GM12878 (cell line): Measurements from ENCODE around the gene PDZD7. TPM values are rescaled to one million over a fixed set of nuclear protein-coding genes. Genes with fewer than 3 reads are reported as not detected.

Source experiments
- ATAC-seq: fragments of 200-7000 bp; cut with Tn5 transposase; 3 replicates; pipeline ENCODE4 v1.9.1; 2020; ENCODE audit warnings: mild to moderate bottlenecking, moderate library complexity
- BruUV-seq: library from RNA; stranded (reverse); fragments of 400-500 nt; replicated peaks from 2 replicates; lab custom pipeline; 2021; lab: Mats Ljungman, UMichigan
- CTCF ChIA-PET: fragments of 300-600 bp; sonication (Branson Sonifier 250); formaldehyde crosslinking; extraction: SDS; loops from one replicate; lab custom pipeline; 2021; ENCODE audit warnings: inconsistent platforms; lab: Yijun Ruan, JAX
- POLR2A ChIA-PET: fragments of 350-600 bp; formaldehyde crosslinking; extraction: SDS; loops from one replicate; lab custom pipeline; 2021; ENCODE audit warnings: inconsistent platforms; lab: Charles Lee
- RAD21 ChIA-PET: fragments of 300-600 bp; sonication (Branson Sonifier 250); formaldehyde crosslinking; loops from one replicate; lab custom pipeline; 2023; ENCODE audit warnings: antibody characterized with exemption; ENCODE audit not compliant: unreplicated experiment; lab: Charles Lee
- SMC1A ChIA-PET: fragments of 300-600 bp; sonication (Branson Sonifier 250); formaldehyde crosslinking; loops from one replicate; lab custom pipeline; 2023; ENCODE audit not compliant: unreplicated experiment, uncharacterized antibody; lab: Charles Lee
- DNase-seq: peaks from one replicate; pipeline ENCODE4 v3.0.0-alpha.2; 2011; ENCODE audit warnings: low read depth, low spot score
- FAIRE-seq: peaks from 3 replicates; lab custom pipeline; 2011; peaks lifted over from hg19 to GRCh38; lab: Jason Lieb, UNC
- H2AFZ ChIP-seq: 2 replicates; pipeline ENCODE4 v1.6.0; 2011; ENCODE audit warnings: low read depth, low read length, control low read depth; ENCODE audit not compliant: control insufficient read depth
- H3K27ac ChIP-seq: 2 replicates; pipeline ENCODE4 v1.5.1; 2011; ENCODE audit warnings: control low read depth; ENCODE audit not compliant: control insufficient read depth, insufficient read depth
- H3K27me3 ChIP-seq, 2 experiments: replicated peaks in 1 of 2; 2 replicates each; pipeline versions ENCODE4 v1.6.0 to v1.6.1; 2011; ENCODE audit warnings: low read length in 1 of 2; ENCODE audit not compliant: control insufficient read depth in 2 of 2, insufficient read depth in 2 of 2
- H3K36me3 ChIP-seq, 2 experiments: 2 replicates each; pipeline ENCODE4 v1.5.1; 2011; ENCODE audit warnings: low read length in 1 of 2; ENCODE audit not compliant: control insufficient read depth in 2 of 2, insufficient read depth in 2 of 2
- H3K4me1 ChIP-seq: 2 replicates; pipeline ENCODE4 v1.6.1; 2011; ENCODE audit warnings: mild to moderate bottlenecking, low read length, moderate library complexity, mixed read lengths; ENCODE audit not compliant: control insufficient read depth, insufficient read depth
- H3K4me2 ChIP-seq: 2 replicates; pipeline ENCODE4 v1.6.0; 2011; ENCODE audit warnings: control low read depth; ENCODE audit not compliant: control insufficient read depth, insufficient read depth
- H3K4me3 ChIP-seq: fragments of 200-600 bp; sonication (generic); 2 replicates; pipeline ENCODE4 v1.5.1; 2016
- H3K79me2 ChIP-seq: 2 replicates; pipeline ENCODE4 v1.6.0; 2011; ENCODE audit warnings: low read length; ENCODE audit not compliant: control insufficient read depth, insufficient read depth
- H3K9ac ChIP-seq: 2 replicates; pipeline ENCODE4 v1.8.0; 2011; ENCODE audit warnings: low read length, control low read depth, mixed read lengths; ENCODE audit not compliant: control insufficient read depth, insufficient read depth
- H3K9me3 ChIP-seq: replicated peaks from 3 replicates; pipeline ENCODE4 v1.5.1; 2011; ENCODE audit warnings: mild to moderate bottlenecking, low read length; ENCODE audit not compliant: control insufficient read depth, insufficient read depth
- H4K20me1 ChIP-seq: 2 replicates; pipeline ENCODE4 v1.6.0; 2011; ENCODE audit not compliant: control insufficient read depth, insufficient read depth
- WGBS: methylation state at CpG from one replicate; pipeline ENCODE4 v1.1.6; 2016; ENCODE audit warnings: low lambda C conversion rate; ENCODE audit not compliant: insufficient replicate concordance, insufficient coverage; ENCODE audit errors: missing lambda C conversion rate; 5-methylcytosine and 5-hydroxymethylcytosine counted together
- in situ Hi-C: fragments of 300-500 bp; cut with MboI; formaldehyde crosslinking; loops from 9 replicates; pipeline ENCODE4 v1.14.3; 2018; ENCODE audit warnings: mixed read lengths
- intact Hi-C: fragments of 100-400 bp; cut with micrococcal nuclease; formaldehyde crosslinking; loops from one replicate; pipeline ENCODE4 v1.14.2; 2022; ENCODE audit not compliant: unreplicated experiment
- polyA plus RNA-seq, 11 experiments: library from polyadenylated mRNA; depleted of rRNA in 4 of 11; unstranded in 6 of 11; stranded (reverse) in 5 of 11; fragments of >200 nt; fragmentation: Nextera tagmentation in 4 of 11; fragmentation: Illumina TruSeq in 1 of 11; extraction: Ambion mirVana in 4 of 11; extraction: Trizol in 1 of 11; gene quantifications; 1 replicate in 1 of 11; 2 replicates in 10 of 11; pipeline versions ENCODE4 v1.2.1 to v1.2.3, GENCODE V29; 2011 to 2016; ENCODE audit warnings: inconsistent platforms in 2 of 11, missing spikeins in 2 of 11, low read depth in 1 of 11
- total RNA-seq, 4 experiments: library from RNA; depleted of rRNA in 3 of 4; stranded (reverse); fragments of >200 nt in 3 of 4; fragmentation: Illumina TruSeq in 1 of 4; extraction: Trizol in 1 of 4; gene quantifications; 2 replicates each; pipeline versions ENCODE4 v1.2.1 to v1.2.3, GENCODE V29; 2013 to 2021
- TF ChIP-seq, protein P1 (sequence below): fragments of 450-650 bp; IDR thresholded peaks from 2 replicates; pipeline ENCODE4 v1.6.1; 2017; ENCODE audit warnings: borderline replicate concordance

PDZD7 gene
- total and polyA plus RNA-seq, 10 of the 15 experiments (the other 5 are each of a cell fraction or from before 2014, with no cell fraction given), result 0.01 to 0.20 (median 0.03) TPM; not detected in 7

DNA sequence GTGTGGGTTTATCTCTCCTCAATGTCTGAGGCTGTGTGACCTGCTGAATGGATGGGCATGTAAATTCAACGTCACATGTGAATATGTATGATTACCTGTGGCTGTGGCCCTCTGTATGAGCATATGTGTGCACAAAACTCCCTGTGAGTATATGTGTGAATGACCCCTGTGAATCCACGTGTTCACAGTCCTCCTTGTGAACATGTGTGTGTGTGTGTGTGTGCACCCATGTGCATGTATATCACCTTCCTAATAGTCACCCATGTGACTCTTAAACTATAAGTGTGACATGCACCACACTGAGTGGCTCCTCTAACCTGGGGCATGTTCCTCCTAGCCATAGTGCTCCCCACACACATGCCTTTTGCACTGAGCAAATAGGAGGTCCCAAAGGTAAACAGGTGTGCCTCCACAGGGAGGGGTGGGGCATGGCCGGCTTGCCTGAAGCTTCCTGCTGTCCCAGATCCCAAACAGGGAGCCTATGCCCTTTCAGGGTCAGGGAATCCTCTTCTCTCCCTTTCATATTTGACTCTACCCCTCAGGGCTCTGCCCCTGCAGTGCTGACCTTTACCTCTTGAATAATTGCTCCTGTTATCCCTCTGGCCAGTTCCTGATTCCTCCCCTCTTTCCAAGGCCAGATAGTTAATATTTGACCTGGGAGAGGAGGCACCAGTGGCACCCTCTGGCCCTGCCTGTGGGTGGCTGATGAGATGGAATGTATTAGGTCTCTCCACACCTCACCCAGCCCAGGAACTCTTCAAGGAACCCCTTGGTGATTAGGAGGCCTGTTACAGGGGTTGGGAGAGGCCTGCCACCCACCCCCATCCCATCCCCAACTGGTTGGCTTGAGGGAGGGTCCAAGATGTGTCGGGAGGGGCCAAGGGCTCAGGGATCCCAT is 59.8 kb downstream of the PDZD7 start:
- H3K36me3 ChIP-seq, result peaks cover 0 to 2% of the 10 kb centered on the region in 2 experiments; a peak in 2 of 4 replicates
- H3K4me2 ChIP-seq, result no peak overlapping the region
- CTCF ChIA-PET, result interaction anchor here (1.7 kb wide), 1 partner anchor 10 kb away, joined by 5 read pairs; no protein-coding TSS in a partner anchor
- no peak overlapping the region for H3K27ac ChIP-seq
- H3K4me1 ChIP-seq, result peaks cover 3% of the 10 kb centered on the region; the same call in 1 of the 2 replicates
- SMC1A ChIA-PET, result no interaction called here
- H3K9ac ChIP-seq, result no peak overlapping the region
- FAIRE-seq (no peak), DNase-seq (no peak), ATAC-seq (no peak)
- POLR2A ChIA-PET, result no interaction called here
- WGBS, result 37% methylated on average over 4 of the region's 4 CpGs
- H3K79me2 ChIP-seq, result no peaks in the 10 kb centered on the region
- no TSS peak for BruUV-seq
- H3K4me3 ChIP-seq, result no peak overlapping the region
- H3K27me3 ChIP-seq, result no peaks in the 10 kb centered on the region
- intact Hi-C loops (no loop called here), in situ Hi-C loops (no loop called here)
- RAD21 ChIA-PET, result no interaction called here
- no peak overlapping the region for H2AFZ ChIP-seq
- TF ChIP-seq, protein P1, sequence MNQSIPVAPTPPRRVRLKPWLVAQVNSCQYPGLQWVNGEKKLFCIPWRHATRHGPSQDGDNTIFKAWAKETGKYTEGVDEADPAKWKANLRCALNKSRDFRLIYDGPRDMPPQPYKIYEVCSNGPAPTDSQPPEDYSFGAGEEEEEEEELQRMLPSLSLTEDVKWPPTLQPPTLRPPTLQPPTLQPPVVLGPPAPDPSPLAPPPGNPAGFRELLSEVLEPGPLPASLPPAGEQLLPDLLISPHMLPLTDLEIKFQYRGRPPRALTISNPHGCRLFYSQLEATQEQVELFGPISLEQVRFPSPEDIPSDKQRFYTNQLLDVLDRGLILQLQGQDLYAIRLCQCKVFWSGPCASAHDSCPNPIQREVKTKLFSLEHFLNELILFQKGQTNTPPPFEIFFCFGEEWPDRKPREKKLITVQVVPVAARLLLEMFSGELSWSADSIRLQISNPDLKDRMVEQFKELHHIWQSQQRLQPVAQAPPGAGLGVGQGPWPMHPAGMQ, result no peak
- no peaks in the 10 kb centered on the region for H3K9me3 ChIP-seq
- no peaks in the 10 kb centered on the region for H4K20me1 ChIP-seq
